Stimulated activated CD4-positive, alpha-beta T cell treated with anti-CD3 and anti-CD28 coated beads, TNF-alpha, amount 100 ng/mL, for 24 hours (primary cell): Measurements from ENCODE around the gene MRPL20.
A peak's percentile ranks its signal among the peaks of the same experiment; 100 is the strongest.
"Not testable (repeated sequence)": the region's sequence is repeated elsewhere in the genome, so short reads cannot be mapped to it uniquely, and the experiment has no call there.

Source experiments
- DNase-seq, 3 experiments: peaks; one replicate each; pipeline ENCODE4 v3.0.0-alpha.2; 2020; ENCODE audit warnings: low read depth in 3 of 3

Gene MRPL20

DNA sequence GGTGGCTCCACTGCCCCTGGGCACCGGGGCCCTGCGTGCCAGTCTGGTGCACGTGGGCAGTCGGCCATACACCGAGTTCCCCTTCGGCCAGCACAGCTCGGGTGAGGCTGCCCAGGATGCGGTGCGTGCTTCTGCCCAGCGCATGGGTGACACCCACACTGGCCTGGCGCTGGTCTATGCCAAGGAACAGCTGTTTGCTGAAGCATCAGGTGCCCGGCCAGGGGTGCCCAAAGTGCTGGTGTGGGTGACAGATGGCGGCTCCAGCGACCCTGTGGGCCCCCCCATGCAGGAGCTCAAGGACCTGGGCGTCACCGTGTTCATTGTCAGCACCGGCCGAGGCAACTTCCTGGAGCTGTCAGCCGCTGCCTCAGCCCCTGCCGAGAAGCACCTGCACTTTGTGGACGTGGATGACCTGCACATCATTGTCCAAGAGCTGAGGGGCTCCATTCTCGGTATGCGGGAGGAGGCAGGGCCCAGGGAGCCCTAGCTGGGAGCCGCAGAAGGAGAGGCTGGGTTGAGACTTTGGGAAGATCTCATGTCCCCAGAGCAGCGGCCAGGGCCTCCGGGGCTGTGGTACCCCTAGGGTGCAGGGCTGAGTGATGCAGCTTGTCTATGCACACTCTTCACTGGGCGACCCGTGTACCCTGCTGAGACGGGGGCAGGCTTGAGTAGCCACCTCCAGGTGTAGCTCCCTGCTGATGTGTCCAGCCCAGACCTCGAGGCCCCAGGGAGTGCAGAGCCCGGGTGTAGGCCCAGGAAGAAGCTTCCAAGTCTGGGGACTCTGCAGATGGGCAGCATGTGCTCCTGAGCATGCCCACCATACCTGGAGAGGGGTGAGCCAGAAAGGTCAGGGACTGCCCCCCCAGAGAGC is 30.2 kb upstream of the MRPL20 start:
- no peak for DNase-seq

GRCh38 chr1:1436630-1437032 is 29.5 kb upstream of the MRPL20 start:
- DNase-seq = no peak

- DNase-seq = no peak
Measured at GRCh38 chr1:1435911-1436629, 29.0 kb upstream of the MRPL20 start.

DNA sequence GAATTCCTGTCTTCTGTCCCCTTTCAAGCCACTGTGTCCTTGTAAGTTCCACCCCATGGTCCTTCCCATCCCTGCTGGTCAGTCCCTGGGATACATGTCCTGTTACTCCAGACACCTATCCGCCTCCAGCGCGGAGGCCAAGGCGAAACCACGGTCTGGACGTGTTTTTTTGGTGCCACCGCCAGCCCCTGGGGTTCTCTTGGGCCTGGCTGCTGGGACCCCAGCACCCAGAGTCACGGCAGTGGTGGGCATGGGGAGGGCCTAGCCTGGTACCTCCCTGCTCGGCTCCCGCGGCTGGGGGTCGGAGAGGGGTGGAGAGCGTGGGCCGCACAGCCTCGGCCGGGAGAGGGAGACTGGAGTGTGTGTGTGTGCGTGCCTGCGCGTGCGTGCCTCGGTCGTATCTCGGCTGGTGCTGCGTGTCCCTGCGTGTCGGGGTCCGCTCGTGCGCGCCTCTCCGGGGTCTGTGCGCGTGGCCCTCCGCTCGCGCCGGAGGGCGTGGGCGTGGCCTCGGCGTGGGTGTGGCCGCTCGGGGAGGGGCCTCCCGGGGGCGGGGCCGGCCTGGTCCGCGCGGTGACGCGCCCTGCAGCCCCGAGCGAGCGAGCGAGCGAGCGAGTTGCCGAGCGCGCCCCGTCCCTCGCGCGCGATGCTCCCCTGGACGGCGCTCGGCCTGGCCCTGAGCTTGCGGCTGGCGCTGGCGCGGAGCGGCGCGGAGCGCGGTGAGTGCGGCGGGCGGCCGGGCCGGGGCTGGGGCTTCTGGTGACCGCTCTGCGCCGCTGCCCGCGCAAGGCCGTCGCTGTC is 28.2 kb upstream of the MRPL20 start, which contains the start of gene VWA1:
Gene VWA1 (plus strand): TSS at position 585 of the 798 bp plus-strand sequence. CDS start 59 bp downstream, at position 644.
- DNase-seq = peak; percentile 27 to 69 (median 49)

DNA sequence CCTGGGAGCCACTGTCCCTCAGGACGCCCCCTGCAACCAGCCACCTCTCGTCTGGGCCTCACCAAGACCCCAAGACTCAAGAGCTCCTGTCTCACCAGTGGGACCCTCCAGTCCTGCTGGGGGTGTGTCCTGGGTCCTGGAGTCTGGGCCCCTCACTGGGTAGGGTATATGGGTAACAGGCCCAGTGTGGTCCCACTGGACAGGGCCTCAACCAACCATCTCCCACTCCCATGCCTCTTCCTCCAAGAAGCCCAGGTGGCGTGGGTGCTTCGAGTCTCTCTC is 27.7 kb upstream of the MRPL20 start:
- DNase-seq = no peak

DNA sequence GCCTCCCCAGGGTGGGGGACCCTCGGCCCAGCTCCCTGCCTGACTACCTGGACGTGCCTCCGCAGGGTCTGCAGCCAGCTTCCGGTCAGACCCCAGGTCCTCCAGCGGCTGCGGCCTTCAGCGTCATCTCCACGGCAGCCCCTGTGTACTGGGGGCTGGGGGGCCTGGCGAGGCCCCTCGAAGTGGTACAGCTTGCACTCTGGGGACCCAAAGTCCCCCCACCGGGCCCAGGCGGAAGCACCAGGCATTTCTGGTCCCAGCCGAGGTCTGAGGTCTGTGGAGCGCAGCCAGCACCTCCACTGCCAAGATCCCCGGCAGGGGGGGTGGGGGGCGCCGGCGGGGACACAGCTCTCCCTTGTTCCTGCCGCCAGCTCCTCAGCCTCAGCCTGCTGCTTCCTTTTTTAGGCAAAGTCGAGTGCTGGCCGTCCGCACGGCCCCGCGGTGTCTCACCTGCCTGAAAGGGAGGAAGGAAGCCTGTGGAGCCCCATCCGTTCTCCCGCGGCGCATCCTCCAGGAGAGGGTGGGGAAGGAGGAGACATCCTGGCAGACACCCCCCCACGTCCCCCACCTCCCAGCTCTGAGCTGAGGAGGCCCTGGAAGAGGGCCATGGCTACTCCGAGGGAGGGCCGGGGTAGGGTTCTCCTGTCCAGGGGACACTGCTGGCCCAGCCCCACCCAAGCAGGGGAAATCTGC is 27.2 kb upstream of the MRPL20 start:
- no peak for DNase-seq

GRCh38 chr1:1433804-1434130 is 26.7 kb upstream of the MRPL20 start:
- DNase-seq = peak; percentile 36 to 75 (median 50)

- no peak for DNase-seq
Measured at GRCh38 chr1:1432951-1433803, 26.1 kb upstream of the MRPL20 start.

GRCh38 chr1:1432274-1432950 is 25.3 kb upstream of the MRPL20 start:
- DNase-seq = no peak

DNA sequence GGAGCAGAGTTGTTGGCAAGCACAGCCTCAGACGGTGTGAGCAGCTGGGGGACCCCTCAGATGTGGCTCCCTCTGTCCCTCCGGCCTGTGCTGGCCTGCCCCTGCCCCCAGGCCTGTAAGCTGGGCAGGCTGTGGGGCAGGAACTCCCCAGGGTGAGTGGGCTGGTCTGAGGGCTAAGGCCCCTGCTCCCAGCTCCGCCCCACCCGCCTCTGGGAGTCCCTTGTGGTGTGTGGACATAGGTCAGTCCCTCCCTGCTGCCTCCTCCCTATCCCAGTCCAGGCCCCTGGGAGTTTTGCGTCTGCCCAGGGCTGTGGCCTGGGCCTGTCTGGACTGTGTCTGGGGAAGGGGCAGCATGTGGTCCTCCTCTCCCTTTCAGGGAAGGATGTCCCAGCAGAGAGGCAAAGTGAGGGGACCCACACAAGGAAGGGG is 24.8 kb upstream of the MRPL20 start:
- no peak for DNase-seq

DNA sequence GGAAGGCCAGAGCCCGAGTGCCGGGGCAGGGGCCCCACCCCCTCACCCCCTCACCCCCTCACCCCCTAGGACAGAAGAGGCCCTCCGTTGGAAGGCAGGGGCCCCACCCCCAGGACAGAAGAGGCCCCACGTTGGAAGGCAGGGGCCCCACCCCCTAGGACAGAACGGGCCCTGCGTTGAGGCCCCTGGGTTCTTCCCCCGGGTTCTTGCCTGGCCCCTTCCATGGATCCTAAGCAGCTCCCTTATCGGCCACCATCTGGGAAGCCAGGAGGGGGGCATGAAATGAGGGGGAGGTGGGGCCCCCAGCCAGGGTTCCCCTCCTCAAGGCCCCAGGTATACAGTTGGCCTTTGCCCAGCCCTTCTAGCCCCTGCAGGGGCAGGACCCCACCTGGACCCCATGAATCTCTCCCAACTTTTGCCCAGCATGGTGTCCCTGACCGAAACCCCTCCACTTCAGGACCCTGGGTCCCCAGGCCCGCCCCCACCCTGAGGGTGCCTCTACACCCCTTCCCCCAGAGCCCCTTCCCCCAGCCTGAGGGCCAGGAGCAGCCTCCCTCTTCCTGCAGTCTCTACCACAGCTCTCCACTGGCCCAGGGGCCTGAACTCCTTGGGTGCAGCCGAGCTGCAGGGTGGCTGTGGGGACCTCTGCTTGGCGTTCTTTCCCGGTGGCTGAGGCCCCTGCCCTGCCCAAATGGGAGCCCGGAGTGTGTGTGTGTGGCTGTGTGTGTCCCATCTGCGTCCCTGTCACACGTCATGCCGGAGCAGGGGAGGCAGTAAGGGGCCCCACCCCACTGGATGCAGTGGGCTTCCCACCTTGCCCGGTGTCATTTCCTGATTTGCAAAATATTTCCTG is 24.1 kb upstream of the MRPL20 start:
- no peak for DNase-seq

GRCh38 chr1:1430114-1430982 is 23.3 kb upstream of the MRPL20 start:
- DNase-seq = no peak

DNA sequence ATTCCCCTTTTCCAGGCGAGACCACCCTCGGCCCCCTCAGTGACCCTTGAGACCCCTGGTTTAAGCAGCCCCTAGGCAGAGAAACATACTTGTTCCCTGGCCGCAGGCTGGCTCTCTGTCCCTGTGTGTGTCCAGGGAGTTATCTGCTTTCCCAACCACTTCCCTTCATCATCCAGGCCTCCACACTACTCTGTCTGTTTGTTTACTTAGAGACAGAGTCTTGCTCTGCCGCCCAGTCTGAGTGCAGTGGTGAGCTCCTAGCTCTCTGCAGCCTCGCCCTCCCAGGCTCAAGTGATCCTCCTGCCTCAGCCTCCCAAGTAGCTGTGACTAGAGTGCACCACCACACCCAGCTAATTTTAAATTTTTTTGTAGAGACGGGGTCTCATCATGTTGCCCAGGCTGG is 22.6 kb upstream of the MRPL20 start:
- DNase-seq = no peak

DNA sequence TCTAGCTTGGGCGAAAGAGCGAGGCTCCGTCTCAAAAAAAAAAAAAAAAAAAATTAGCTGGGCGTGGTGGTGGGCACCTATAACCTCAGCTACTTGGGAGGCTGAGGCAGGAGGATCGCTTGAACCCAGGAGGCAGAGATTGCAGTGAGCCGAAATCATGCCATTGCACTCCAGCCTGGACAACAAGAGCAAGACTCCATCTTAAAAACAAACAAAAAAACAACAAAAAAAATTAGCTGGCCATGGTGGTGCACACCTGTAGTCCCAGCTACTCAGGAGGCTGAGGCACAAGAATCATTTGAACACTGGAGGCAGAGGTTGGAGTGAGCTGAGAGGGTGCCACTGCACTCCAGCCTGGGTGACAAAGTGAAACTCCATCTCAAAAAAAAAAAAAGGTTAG is 21.9 kb upstream of the MRPL20 start:
- DNase-seq = not testable (repeated sequence)

- no peak for DNase-seq
Measured at GRCh38 chr1:1428174-1428573, 21.1 kb upstream of the MRPL20 start.

DNA sequence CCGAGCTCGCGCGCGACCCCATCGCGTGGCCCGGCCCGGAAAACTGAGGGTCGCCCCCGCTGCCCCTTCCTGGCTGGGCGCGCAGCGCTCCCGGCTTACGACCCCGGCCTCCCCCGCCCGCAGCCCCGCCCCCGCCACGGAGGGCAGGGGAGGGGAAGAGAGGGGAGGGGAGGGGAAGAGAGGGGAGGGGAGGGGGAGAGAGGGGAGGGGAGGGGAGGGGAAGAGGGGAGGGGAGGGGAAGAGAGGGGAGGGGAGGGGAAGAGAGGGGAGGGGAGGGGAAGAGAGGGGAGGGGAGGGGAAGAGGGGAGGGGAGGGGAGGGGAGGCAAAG is 20.7 kb upstream of the MRPL20 start:
- DNase-seq = no peak

- no peak for DNase-seq
Measured at GRCh38 chr1:1427106-1427819, 20.2 kb upstream of the MRPL20 start.
